ENCODE measurements around the gene HOMEZ.

- TF ChIP-seq CTCF (conservative IDR thresholded peaks at IDR 0.05; ENCODE audit: low read depth in 2 of 2), result no peak
- TF ChIP-seq POLR2AphosphoS5 (IDR thresholded peaks at IDR 0.05; ENCODE audit: low read depth), result no peak
- no peak for TF ChIP-seq EZH2 (IDR thresholded peaks at IDR 0.05; ENCODE audit: low read depth, unreplicated experiment)
- no peak for TF ChIP-seq REST (IDR thresholded peaks at IDR 0.05; ENCODE audit: unreplicated experiment)
- no peak for TF ChIP-seq EZH2phosphoT487 (IDR thresholded peaks at IDR 0.05; ENCODE audit: unreplicated experiment)
- no peak for TF ChIP-seq NANOG (IDR thresholded peaks at IDR 0.05; ENCODE audit: borderline replicate concordance)
- no peak for TF ChIP-seq JUNB (IDR thresholded peaks at IDR 0.05; ENCODE audit: unreplicated experiment)
- no peak for TF ChIP-seq ZNF331 (CRISPR knock-in tag; IDR thresholded peaks at IDR 0.05; ENCODE audit: low read depth)
- TF ChIP-seq STAT1 (IDR thresholded peaks at IDR 0.05; ENCODE audit: unreplicated experiment), result no peak
- no peak for TF ChIP-seq CREB1 (CRISPR knock-in tag; IDR thresholded peaks at IDR 0.05; ENCODE audit: low read depth)
Observed at GRCh38 chr14:23335623-23336022, 49.7 kb upstream of the HOMEZ start.
